ENCODE data around the gene RAB27B. TPM values are rescaled to one million over a fixed set of nuclear protein-coding genes. Genes with fewer than 3 reads are reported as not detected.

The RAB27B gene
- total RNA-seq, 4 donors from 2014 or later: 0.32 to 1.8 (median 0.76) TPM

DNA sequence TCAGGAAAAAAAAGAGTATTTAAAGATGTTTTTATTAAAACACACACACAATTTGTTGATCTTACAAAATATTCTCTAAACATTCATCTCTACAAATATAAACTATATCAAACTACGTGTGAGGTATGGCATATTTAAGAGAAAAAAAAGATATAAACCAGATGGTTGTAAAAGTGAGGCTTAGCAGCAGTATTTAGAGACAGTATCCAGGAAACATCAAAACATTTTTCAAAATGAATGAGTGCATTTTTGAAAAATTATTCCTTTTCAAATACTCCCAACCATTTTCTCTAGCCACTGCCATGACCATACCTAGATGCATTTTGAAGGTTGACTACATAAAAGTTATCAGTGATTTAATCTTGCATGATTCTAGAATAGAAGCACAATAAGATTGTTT, 38.2 kb upstream of the RAB27B start:
- no peak for ATAC-seq (ENCODE audit: low FRiP score)
- DNase-seq (ENCODE audit: low spot score): no peak
- TF ChIP-seq, protein P1, sequence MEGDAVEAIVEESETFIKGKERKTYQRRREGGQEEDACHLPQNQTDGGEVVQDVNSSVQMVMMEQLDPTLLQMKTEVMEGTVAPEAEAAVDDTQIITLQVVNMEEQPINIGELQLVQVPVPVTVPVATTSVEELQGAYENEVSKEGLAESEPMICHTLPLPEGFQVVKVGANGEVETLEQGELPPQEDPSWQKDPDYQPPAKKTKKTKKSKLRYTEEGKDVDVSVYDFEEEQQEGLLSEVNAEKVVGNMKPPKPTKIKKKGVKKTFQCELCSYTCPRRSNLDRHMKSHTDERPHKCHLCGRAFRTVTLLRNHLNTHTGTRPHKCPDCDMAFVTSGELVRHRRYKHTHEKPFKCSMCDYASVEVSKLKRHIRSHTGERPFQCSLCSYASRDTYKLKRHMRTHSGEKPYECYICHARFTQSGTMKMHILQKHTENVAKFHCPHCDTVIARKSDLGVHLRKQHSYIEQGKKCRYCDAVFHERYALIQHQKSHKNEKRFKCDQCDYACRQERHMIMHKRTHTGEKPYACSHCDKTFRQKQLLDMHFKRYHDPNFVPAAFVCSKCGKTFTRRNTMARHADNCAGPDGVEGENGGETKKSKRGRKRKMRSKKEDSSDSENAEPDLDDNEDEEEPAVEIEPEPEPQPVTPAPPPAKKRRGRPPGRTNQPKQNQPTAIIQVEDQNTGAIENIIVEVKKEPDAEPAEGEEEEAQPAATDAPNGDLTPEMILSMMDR (IDR thresholded peaks at IDR 0.05): no peak

DNA sequence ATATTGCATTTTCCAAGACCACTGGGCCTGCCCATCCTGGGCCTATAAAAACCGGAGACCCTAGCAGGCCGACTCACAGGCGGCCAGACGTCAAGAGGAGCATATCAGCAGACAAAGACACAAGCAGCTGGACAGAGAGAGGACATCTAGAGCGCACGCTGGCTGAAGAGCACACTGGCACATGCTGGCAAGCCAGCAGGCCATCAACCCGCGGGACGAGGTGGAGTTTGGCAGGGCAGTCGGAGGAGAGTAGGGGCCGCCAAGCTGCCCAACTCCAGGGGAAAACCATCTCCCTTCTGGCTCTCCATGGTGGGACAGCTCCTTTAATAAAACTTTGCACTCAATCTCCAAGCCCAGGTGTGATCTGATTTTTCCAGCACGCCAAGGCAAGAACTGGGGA, 36.6 kb upstream of the RAB27B start:
- ATAC-seq (ENCODE audit: low FRiP score) (no peak), DNase-seq (ENCODE audit: low spot score) (no peak)
- TF ChIP-seq, protein P1 (IDR thresholded peaks at IDR 0.05): no peak

DNA sequence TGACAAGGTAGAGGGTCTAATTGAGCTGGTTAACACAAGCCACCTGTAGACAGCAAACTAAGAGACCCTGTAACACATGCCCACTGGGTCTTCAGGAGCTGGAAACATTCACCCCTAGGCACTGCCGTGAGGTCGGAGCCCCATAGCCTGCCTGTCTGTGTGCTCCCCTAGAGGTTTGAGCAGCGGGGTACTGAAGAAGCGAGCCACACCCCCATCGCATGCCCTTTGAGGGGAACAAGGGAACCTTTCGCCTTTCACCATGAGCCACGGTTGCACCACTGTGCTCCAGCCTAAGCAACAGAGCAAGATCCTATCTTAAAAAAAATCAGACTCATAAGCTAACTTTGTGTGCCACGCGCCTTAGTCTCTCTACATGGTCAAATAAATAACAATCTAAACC, 36.2 kb upstream of the RAB27B start:
- TF ChIP-seq, protein P1 (IDR thresholded peaks at IDR 0.05): no peak
- no peak for ATAC-seq (ENCODE audit: low FRiP score)
- DNase-seq (ENCODE audit: low spot score): no peak

DNA sequence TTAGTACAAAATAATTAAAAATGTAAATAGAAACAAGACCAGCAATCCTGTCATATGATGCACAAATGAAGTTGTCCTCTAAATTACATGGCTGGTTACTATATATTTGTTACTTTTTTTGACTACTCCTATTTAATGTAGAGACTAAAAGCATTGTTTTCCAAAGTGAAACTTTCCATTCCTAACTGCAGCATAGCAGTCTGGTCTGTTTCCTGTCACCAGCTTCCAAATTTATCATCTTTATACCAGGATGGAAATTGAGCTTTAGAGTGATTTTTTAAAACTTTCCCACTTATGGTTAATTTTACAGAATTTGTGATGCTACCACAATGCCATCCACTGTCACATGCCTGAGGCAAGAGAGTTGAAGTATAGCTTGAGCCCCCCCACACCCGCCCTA, 33.5 kb upstream of the RAB27B start:
- no peak for ATAC-seq (ENCODE audit: low FRiP score)
- TF ChIP-seq, protein P1 (IDR thresholded peaks at IDR 0.05): no peak

DNA sequence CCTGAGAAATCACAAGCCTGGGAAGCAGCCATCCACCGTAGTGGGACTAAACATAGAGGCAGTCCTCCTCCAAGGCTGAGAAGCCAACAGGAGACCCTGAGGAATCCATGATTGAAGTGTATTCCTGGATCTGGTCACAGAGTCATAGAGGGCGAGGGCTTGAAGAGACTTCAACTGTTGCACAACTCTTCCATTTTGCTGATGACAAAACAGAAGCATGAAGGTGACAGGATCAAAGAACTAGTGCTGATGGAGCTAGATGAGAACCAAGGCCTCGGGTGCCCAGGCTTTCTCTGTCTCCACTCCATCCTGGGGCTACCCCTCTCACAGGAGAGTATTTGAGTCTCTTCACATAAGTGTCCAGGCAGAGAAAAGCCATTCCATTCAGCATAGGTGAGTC, 30.1 kb upstream of the RAB27B start:
- DNase-seq (ENCODE audit: low spot score): no peak
- ATAC-seq (ENCODE audit: low FRiP score): no peak
- TF ChIP-seq, protein P1 (IDR thresholded peaks at IDR 0.05): no peak

More for the DNA sequence above, 33.5 kb upstream of the RAB27B start:
- DNase-seq (ENCODE audit: low spot score): no peak

DNA sequence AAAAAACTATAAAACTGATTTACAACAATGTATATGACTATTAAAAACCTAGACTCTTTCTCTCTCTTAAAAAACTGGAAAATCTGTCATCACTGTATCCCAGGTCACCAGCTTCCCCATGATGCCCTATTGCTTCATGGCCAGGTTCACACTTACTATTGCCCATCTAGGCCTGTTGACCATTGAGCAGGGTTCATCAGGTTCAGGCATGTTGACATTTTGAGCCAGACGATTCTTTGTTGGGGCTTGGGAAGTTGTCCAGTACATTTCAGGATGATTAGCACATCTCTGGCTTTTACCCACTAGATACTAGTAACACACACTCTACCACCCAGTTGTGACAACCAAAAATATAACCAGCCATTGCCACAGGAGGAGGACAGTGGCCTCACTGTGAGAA, 26.9 kb upstream of the RAB27B start:
- TF ChIP-seq, protein P1 (IDR thresholded peaks at IDR 0.05): no peak
- no peak for ATAC-seq (ENCODE audit: low FRiP score)

DNA sequence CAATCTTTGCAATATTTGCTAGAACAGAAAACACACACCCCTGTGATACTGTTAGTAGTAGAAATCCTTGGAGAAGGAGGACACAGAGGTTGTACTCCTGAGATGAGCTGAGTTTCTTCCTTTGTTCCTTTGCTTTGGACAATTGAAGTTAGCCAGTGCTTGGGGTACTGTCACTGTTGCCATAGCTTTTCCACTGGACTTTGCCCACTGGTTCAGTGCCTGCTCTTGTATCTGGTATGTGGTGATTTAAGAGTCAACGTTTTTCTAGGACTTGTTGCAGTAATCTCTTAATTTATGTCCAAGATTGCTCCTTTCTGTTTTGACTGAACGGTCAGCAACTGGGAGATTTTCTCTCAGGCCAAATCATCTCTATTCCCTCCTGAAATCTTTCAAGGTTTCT, 26.1 kb upstream of the RAB27B start:
- ATAC-seq (ENCODE audit: low FRiP score) (no peak), DNase-seq (ENCODE audit: low spot score) (no peak)
- TF ChIP-seq, protein P1 (IDR thresholded peaks at IDR 0.05): no peak

More for the DNA sequence above, 26.9 kb upstream of the RAB27B start:
- no peak for DNase-seq (ENCODE audit: low spot score)

Measured in omental fat pad (tissue), 4 donors.